GM04504 (cell line): ENCODE results near the gene KIF18B.
"Not testable (repeated sequence)": the region's sequence is repeated elsewhere in the genome, so short reads cannot be mapped to it uniquely, and the experiment has no call there.

Experiments used
- DNase-seq: peaks from one replicate; pipeline ENCODE4 v3.0.0-alpha.2; 2012; ENCODE audit warnings: low read depth

KIF18B gene

GRCh38 chr17:44969144-44969780 is 21.7 kb upstream of the KIF18B start:
- DNase-seq: no peak

- DNase-seq: peak; percentile 74
Observed at GRCh38 chr17:44968225-44969143, 20.9 kb upstream of the KIF18B start, which contains the start of gene C1QL1. TSS of gene C1QL1 (minus strand) at chr17:44968303. CDS start at chr17:44968048, 255 bp downstream.

- no peak for DNase-seq
Observed at GRCh38 chr17:44967907-44968224, 20.3 kb upstream of the KIF18B start.

- DNase-seq: no peak
Observed at GRCh38 chr17:44967026-44967906, 19.7 kb upstream of the KIF18B start.

- no peak for DNase-seq
Observed at GRCh38 chr17:44966348-44967025, 18.9 kb upstream of the KIF18B start.

- DNase-seq: no peak
Observed at GRCh38 chr17:44965481-44966234, 18.1 kb upstream of the KIF18B start.

- DNase-seq: no peak
Observed at GRCh38 chr17:44961921-44962350, 14.4 kb upstream of the KIF18B start.

GRCh38 chr17:44960691-44961090 is 13.1 kb upstream of the KIF18B start:
- DNase-seq: no peak

GRCh38 chr17:44959821-44960531 is 12.4 kb upstream of the KIF18B start:
- no peak for DNase-seq

- DNase-seq: no peak
Observed at GRCh38 chr17:44956998-44957981, 9.7 kb upstream of the KIF18B start.

- no peak for DNase-seq
Observed at GRCh38 chr17:44955674-44956425, 8.3 kb upstream of the KIF18B start.

- no peak for DNase-seq
Observed at GRCh38 chr17:44952946-44953475, 5.4 kb upstream of the KIF18B start.

GRCh38 chr17:44948315-44948795 is 782 bp upstream of the KIF18B start:
- DNase-seq: no peak

- DNase-seq: not testable (repeated sequence)
Observed at GRCh38 chr17:44945652-44946051, 1.9 kb downstream of the KIF18B start.

GRCh38 chr17:44942456-44942855 is 5.1 kb downstream of the KIF18B start:
- no peak for DNase-seq

GRCh38 chr17:44941712-44942331 is 5.8 kb downstream of the KIF18B start:
- no peak for DNase-seq

GRCh38 chr17:44940768-44941167 is 6.8 kb downstream of the KIF18B start:
- DNase-seq: no peak
